HG02571 (cell line): Measurements from ENCODE around the gene FBXW8.
"Not testable (repeated sequence)": the region's sequence is repeated elsewhere in the genome, so short reads cannot be mapped to it uniquely, and the experiment has no call there.

Experiments used
- ATAC-seq: cut with Tn5 transposase; IDR thresholded peaks from one replicate; pipeline ENCODE4 v1.9.1; 2021; ENCODE audit warnings: mild to moderate bottlenecking, moderate library complexity; ENCODE audit not compliant: unreplicated experiment

Gene FBXW8

DNA sequence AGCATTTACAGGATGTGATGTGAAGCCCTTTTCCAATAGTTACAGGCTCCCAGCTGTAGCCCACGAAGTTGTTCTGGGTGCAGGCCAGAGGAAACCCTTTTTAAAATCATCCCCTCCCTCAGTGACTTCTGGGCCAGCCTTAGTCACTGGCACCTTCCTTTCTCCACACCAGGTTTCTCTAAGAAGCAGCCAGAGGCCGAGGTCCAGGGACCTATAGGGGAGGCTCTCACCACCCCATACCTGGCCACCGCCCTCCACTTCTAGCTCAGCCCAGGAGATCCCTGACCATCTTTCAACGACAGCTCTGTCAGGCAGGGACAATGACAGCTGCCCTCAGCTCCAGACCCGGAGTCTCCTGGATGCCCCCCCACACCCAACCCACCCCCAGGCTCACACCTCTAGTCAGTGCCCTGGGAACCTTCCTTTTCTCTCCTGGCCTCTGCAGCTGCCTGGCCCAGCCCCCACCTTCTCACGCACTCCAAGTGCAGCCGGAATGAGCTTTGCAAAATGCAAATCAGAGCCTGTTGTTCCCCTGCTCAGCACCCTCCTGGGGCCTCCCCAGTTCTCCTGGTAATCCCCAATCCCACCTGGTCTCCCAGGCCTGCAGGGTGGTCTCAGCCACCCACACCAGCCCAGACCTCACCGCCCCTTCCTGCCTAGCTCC, 141.8 kb downstream of the FBXW8 start:
- ATAC-seq, result no peak

DNA sequence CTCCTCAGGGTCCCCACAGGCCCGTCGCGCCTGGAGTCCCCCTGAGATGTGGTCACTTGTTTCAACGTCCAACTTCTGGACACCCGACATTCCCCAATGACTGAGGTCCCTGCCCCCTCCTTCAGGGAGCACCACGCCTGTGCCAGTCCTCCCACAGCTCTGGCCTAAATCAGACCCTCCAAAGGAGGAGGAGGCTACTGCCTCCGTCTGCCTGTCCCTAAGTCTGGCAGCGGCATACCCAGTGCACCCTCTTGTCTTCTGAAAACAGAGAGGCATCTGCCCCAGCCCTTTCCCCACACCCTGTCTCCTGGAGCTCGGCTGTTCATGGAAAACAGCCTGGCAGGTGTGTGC, 142.3 kb downstream of the FBXW8 start:
- ATAC-seq, result no peak

DNA sequence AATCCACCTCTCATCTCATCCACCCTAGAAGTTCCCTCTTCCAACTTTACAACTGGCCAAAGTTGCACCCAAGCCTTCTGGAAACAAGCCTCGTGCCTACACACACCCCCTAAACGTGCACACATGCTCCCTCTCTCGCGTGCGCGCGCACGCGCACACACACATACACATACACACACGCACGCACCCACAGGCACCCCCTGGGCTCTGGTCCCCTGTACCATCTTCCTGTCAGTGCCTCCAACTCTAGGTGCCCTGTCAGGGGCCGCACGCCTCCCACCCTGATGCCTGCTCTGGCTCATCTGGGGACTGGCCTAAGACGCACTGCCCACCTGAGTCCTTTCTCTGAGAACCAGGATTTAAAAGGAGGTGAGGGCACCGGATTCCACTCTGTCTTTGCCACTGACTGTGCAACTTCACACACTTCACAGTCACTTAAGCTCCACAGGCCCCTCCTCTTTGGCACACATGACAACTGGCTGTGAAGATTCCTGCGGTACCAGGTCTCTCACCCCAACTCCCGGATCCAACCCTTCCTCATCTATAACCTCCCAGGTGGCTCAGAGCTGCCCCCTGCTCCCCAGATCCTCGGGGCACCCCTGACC, 142.9 kb downstream of the FBXW8 start:
- ATAC-seq, result no peak

DNA sequence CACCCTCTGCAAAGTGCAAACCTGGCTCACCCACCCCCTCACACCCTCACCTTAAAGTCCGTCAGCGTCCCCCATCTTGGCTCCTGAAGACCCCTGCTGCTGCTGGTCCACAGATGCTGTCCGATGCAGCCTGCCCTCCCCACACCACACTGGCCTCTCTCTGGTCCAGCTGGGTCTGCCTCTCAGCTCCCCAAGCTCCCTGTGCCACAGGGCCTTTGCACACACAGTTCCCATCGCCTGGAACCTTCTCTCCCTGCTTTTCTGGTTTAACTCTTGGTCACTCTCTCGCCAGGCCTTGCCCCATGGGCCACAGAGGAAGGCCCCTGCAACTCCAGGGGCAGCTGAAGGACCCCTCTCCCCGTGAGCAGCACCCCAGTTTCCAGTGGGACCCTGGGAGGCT, 143.5 kb downstream of the FBXW8 start:
- ATAC-seq, result no peak

DNA sequence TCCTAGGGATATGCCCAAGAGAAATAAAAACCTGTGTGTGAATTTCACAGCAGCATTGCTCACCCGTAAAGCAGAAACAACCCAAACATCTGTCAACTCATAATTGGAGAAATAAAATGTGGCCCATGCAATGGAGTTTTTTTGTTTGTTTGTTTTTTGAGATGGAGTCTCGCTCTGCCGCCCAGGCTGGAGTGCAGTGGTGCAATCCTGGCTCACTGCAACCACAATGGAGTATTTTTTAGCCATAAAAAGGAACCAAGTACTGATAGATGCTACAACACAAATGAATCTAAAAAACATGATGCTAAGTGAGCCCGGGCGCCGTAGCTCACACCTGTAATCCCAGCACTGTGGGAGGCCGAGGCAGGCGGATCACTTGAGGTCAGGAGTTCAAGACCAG, 146.9 kb downstream of the FBXW8 start:
- ATAC-seq, result not testable (repeated sequence)

DNA sequence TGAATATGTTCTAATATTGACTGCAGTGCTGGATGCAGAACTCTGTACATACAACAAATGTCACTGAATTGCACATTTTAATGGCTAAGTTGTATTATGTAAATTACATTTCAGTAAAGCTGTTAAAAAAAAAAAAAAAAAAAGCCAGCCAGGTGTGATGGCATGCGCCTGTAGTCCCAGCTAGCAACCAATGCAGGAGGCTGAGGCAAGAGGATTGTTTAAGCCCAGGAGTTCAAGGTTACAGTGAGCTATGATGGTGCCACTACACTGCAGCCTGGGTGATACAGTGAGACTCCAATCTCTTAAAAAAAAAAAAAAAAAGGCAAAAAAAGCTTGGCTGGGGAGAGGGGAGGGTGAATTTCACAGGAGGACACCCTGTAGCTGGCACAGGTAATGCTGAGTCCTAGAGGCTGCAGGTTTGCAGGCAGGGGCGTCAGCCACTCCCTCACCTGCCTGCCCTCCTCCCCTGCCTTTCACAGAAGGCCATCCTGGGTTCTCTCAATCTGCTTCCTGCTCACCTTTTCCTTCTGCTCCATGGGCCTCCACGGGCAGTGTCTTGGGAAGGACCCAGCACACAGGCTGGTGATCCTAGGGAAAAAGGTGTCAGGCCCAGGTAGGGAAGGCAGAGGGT, 147.8 kb downstream of the FBXW8 start:
- no peak for ATAC-seq

DNA sequence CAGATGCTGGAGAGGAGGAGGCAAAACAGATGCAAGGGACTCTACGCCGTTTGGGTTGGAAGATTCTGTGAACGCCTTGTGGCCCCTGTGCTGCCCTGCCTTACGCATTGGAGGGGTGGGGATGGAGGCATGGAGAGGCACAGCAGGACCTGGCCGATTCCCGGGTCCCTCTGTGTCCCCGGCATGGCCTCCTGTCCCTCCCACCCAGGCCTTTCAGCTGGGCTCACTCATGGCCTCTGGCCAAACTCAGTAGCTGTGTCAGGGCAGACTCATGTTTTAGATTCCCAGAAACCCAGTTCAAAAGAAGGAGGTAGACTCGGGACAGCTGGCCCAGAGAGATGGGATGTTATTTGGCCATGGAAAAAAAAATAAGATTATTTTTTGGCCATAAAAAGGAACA, 148.4 kb downstream of the FBXW8 start:
- no peak for ATAC-seq

DNA sequence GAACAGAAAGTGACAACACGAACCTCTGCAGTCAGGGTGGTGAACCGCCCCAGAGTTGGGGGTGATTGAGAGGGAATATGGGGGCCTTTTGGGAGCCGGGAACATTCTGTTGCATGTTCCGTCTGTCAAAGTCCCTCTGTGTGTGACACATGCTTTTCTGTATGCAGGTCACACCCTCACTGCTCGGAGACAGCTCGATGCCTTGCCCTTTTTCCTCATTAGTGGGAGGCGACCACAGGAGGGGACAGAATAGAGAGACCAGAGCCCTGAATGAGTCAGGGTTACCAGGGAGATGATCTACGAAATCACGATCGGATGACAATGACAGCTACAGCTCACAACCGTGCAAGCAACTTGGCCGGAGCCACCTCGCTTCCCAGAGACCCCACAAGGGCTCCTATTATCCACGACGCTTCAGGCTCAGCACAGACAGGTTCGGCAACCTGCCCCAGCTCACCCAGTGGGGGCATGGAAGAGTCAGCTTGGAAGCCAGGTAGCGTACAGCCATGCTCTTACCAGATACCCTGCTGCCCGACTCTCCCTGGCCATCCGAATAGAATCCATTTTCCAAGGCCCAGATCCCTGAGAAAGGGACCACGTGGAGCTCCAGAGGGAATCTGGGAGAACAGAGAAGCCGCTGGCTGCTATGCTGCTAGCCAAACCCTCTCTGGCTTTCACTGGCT, 149.6 kb downstream of the FBXW8 start:
- ATAC-seq, result no peak

DNA sequence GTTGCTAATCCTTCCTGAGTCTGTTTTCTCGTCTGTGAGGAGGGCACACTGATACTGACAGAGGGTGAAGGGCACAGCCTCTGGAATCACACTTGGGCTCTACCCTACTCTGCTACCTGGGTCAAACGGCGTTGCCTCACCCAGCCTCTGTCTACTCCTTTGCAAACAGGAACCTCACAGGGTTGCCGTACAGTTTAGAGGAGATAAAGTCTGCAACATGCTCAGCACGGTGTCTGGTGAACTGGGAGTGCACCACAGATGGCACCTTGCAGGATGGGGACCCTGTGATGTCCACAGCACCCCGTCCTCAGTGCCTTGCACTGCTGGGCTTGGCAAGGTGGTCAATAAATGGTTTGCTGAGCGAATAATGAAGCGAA, 150.2 kb downstream of the FBXW8 start:
- ATAC-seq, result no peak

DNA sequence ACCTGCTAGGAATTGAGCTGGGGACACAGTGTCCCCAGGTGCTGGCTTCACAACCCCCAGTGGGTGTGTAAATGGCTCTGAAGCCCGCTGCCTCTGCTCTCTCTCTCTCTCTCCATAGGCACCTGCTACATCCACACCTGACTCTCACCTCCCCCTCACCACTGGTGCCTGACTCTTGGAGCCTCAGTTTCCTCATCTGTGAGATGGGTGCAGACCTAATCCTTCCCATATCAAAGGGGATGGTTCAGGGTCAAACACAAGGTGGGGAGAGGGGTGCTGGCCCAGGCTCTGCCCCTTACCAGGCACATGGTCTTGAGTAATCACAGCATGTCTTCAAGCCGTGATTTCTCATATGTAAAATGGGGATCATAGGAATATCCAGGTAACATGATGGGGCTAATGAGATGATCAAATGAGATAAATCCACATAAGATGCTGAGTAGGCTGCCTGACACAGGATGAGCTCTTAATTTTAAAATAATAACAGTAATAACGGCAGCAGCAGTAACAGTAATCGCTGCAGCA, 150.9 kb downstream of the FBXW8 start:
- no peak for ATAC-seq

DNA sequence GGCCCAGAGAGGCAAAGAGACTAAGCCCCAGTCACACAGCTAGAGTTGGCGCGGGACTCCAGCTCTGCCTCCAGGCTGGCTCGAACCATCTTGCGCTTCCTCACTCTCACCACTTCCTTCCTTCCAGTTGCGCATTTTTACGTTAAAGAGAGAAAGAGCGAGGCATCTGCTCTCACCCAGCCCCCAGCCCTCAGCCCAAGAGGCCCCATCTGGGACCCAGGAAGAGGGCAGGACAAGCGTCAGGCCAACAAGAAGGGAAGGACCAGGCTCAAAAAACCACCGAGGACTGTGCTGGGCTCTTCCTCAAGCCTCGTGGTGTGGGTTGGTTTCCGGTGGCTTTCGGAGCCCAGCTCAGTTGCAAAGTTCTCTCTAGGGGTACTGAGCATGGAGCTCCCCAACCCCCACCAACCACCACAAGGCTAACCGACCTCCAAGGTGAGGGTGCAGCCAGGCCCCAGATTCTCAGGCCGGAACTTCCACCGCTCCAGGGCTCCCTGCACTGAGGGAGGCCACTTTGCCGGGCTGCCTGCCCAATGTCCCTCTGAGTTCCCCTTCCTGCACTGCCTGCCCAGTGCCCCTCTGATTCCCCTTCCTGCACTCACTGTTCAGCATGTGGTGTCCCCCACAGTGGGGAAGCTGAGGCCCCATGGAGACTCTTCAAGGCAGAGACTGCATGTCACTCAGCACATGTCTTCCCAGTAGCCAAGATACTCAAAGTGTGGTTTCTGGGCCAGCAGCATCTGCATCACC, 152.6 kb downstream of the FBXW8 start:
- no peak for ATAC-seq

DNA sequence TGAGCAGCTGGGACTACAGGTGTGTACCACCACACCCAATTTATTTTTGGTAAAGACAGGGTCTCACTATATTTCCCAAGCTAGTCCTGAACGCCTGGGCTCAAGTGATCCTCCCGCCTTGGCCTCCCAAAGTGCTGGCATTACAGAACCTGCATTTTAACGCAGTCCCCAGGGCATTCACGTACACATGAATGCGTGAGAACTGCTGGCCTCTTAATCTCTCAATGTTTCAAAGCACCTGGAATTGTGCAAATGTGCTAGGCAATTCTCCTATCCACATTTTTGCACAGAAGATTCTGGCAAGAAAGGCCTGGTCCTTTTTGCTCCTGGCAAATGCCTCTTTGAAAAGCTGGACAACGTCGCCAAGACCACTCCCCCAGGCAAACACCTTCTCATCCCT, 153.3 kb downstream of the FBXW8 start:
- no peak for ATAC-seq

DNA sequence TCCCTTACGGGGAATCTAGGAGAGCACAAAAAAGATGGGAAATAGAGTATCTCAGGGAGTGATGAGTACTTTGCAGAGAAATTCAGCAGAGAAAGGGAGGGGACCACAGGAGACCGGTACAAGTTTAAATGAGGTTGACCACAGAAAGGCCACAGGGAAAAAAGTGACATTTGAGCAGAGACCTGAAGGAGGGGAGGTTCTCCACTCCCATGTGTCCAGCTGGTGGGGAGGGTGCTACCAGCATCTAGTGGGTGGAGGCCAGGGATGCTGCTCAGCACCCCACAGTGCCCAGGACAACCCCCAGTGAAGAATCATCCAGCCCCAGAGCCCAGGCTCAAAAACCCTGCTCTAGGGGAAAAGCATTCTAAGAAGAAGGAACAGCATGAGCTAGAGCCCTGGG, 153.8 kb downstream of the FBXW8 start:
- ATAC-seq, result no peak

DNA sequence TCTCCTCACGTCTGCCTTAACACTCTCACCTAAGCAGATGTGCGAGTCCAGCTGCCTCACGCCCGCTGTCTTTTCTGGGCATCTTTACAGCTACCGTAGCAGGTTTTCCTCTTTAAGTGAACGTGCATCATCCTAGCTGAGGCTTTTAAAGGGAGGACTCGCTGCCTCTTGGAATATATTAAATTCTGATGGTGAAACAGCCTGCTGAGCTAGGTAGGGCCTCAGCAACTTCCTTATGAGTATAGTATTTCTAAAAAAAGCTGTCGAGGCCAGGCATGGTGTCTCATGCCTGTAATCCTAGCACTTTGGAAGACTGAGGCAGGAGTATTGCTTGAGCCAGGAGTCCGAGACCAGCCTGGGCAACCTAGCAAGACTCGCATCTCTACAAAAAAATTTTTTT, 156.3 kb downstream of the FBXW8 start:
- no peak for ATAC-seq

DNA sequence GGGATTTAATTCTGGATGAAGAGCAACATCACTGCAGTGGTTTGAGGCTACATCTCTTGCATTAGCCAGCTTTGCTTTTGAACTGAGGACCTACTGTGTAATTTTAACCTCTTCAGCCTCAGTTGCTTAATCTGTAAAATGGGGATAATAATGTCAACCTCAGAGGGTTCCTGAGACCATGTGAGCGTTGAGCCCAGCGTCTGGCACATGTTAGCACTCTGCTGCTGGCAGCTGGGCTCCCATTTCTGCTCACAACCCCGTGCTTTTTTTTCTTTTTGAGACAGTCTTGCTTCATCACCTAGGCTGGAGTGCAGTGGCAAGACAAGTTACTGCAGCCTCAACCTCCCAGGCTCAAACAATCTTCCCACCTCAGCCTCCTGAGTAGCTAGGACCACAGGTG, 156.9 kb downstream of the FBXW8 start:
- ATAC-seq, result no peak

DNA sequence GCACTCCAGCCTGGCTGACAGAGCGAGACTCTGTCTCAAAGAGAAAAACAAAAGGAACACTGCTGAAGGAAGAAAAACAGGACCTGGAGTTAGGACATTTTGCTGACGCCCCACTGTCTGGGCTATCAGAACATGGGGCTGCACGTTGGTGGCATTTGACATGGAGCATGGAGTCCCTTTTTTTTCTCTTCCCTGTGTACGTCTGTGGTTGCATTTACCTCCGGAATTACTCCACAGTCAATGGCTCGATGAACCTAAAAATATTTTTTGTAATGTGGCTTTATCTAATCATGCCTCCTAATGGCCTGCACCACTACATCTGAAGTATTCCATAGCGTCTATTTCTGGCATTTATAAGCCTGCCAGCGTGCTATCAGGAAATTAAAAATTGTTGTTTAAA, 157.7 kb downstream of the FBXW8 start:
- ATAC-seq, result no peak

DNA sequence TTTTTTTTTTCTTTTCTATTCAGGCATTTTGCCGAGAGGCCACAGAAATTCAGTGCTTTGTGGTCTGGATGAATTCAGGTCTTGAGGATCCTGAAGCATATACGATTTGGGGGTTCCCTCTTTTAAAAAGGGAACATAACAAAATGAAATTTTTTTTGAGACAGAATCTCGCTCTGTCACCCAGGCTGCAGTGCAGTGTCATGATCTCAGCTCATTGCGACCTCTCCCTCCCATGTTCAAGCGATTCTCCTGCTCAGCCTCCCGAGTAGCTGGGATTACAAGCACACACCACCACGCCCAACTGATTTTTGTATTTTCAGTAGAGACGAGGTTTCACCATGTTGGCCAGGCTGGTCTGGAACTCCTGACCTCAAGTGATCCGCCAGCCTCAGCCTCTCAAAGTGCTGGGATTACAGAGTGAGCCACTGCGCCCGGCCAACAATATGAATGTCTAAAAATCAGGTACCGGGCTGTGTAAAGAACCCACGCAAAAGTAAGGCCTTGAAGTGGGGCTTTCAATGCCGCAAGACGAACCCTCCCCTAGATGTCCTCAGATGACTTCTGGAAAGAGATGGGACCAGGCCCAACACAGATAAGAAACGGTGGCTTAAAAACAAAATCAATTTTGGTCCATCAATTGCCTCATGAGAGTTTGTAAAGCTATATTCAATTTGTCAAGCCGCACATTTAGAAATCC, 158.5 kb downstream of the FBXW8 start:
- no peak for ATAC-seq

DNA sequence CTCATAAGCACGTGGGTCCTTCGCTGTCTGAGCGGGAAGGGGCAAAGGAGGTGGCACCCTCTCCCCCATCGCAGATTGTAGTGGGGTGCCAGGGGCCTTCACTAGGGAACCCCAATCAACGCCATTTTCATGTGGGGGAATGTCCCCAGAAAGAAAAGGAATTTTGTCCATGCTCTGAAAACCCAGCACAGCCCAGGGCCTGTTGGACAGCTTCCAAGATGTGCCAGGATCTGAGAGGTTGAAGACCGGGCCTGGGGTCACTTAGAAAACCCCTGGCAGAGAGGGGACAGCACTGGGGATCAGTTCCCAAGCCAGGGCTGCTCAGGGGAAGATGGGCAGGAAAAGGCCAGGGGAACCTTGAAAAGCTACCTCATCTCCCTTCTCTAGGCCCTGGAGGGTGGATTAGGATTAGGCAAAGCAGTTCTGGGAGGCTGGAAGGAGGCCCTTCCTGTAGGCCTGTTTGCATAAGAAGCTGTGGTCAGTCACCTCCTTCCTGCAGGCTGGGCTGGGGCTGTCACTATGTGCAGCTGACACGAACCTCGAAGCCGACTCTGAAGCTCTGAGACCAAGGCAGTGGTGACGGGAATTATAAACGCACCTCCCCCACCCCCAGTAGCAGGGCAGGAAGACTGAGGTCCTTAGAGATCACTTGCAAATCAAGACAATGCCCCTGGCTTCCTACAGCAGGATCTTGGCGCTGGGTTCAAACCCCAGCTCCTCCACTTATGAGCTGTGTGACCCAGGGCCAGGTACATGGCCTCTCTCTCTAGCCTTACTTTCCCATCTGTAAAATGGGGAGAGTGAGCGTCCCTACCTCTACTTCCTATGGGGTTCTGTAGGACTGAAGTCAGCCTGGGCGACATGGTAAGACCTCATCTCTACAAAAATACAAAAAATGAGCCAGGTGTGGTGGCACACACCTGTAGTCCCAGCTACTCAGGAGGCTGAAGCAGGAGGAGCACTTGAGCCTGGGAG, 159.5 kb downstream of the FBXW8 start:
- ATAC-seq, result no peak

DNA sequence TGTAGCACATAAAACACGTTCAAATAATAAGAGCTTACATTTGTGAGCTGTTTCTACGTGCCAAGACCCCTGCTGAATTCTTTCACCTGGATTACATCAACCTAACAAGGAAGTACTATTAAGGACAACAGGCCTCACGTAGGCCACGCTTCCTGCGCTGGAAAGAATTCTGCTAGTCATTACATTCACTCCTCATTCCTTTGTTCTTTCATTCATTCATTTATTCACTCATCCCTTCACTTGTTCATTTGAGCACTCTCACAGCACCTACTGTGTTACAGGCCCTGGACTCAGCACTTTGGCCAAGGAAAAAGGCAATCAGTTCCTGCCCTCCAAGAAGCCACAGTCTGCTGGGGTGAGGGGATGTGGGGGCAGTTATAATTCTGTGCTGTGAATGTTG, 160.3 kb downstream of the FBXW8 start:
- no peak for ATAC-seq
